ENCODE data around the gene TXNDC16.

Gene TXNDC16

DNA sequence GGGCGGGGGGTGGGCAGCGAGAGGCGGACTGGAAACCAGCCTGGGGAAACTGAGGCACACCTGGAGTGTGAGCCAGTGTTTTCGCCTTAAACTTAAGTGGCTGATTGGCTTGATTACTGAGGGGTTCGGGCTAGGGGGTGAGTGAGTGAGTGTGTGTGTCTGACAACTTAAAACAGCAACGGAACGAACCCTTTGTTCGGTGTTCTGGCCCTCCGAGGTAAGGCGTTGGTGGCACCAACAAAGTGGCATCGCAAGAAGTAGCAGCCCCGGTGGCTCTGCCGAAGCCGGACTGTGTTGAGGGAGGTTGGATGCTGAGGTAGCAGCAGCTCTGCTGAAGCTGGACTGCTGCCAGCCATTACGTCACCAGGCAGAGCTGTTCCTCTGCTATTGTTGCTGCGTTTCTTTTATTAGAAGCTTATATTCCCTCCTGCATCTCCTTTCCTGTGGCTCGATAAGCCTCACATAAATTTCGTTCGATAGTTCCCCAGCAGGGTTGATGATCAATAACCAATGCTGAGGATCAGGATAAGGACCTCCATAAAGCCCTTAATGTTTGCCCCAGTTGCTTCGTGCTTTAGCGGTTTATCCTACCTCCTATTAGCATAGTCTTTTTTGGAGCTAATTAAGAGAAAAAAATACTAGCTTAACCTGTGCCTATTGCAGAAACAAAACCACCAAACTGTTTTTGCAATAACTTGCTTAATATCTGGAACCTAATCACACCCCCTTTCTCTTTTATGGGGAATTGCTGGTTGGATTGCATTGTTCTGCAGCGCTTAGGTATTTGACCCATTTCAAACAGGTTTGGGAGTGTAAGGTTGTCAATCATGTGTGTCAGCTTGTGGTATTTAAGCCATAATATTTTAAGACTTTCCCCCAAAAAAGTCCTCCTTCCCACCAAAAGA, 1.6 kb upstream of the TXNDC16 start:
- TF ChIP-seq JUND (IDR thresholded peaks at IDR 0.05; ENCODE audit: low read depth) = no peak
- in situ Hi-C loops (cut with HindIII; ENCODE audit: low pct_unique_long_range_greater_than_20kb, low sequenced_read_pairs) = no loop called here
- DNase-seq (ENCODE audit: low read depth in 1 of 2, low spot score in 1 of 2) = peak; percentile 61 to 92

DNA sequence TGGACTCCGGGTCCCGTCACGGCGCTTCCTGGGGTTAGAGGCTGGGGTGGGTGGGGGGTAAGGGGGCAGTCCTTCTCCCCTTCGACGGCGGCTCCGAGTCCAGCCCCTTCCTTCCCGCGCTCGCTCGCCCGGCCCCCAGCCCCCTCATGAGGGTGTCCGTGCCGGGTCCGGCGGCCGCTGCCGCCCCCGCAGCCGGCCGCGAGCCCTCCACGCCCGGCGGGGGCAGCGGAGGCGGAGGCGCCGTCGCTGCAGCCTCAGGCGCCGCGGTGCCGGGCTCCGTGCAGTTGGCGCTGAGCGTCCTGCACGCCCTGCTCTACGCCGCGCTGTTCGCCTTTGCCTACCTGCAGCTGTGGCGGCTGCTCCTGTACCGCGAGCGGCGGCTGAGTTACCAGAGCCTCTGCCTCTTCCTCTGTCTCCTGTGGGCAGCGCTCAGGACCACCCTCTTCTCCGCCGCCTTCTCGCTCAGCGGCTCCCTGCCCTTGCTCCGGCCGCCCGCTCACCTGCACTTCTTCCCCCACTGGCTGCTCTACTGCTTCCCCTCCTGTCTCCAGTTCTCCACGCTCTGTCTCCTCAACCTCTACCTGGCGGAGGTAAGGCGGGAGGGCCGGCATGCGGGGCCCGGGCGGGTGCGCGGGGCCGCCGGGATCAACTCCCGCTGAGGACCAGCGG, 831 bp upstream of the TXNDC16 start:
- in situ Hi-C loops (cut with HindIII; ENCODE audit: low pct_unique_long_range_greater_than_20kb, low sequenced_read_pairs) = no loop called here
- DNase-seq (ENCODE audit: low read depth in 1 of 2, low spot score in 1 of 2) = peak; percentile 42 to 52

DNA sequence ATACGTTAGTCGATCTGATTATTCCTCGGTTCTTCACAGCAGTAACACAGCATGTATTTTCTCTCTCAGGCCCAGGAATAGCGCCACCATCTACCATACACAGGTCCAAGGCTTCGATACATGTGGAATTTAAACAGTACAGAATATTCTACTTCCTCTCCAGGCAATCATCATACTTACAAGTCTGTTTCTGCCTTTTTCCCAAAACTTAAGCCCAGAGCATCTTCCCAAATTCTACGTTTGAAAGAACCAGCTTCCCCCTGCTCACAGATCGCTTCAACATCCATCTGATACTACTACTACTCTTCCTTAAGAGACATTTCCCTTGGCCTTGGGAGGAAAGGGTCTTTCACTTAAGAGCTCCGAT, 626 bp downstream of the TXNDC16 start:
- TF ChIP-seq JUND (IDR thresholded peaks at IDR 0.05; ENCODE audit: low read depth) = no peak
- in situ Hi-C loops (cut with HindIII; ENCODE audit: low pct_unique_long_range_greater_than_20kb, low sequenced_read_pairs) = no loop called here
- DNase-seq (ENCODE audit: low read depth in 1 of 2, low spot score in 1 of 2) = peak; percentile 41 to 68

More for the DNA sequence above, 831 bp upstream of the TXNDC16 start:
- TF ChIP-seq JUND (IDR thresholded peaks at IDR 0.05; ENCODE audit: low read depth) = no peak

DNA sequence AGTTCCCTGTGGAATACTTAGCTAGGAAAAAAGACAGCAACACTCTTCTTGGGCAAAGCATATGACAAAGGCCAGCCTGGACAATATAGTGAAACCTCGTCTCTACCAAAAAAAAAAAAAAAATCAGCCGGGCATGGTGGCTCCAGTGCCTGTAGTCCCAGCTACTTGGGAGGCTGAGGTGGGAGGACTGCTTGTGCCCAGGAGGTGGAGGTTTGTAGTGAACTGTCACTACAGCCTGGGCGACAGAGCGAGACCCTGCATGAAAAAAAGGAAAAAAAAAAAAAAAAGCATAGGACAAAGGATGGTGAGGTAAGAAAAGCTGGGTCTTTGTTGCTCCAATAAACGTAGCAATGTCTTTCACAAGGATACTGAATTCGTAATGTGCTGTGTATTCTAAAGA, 1.1 kb downstream of the TXNDC16 start:
- in situ Hi-C loops (cut with HindIII; ENCODE audit: low pct_unique_long_range_greater_than_20kb, low sequenced_read_pairs) = no loop called here
- no peak for DNase-seq (ENCODE audit: low read depth in 1 of 2, low spot score in 1 of 2)
- no peak for TF ChIP-seq JUND (IDR thresholded peaks at IDR 0.05; ENCODE audit: low read depth)

DNA sequence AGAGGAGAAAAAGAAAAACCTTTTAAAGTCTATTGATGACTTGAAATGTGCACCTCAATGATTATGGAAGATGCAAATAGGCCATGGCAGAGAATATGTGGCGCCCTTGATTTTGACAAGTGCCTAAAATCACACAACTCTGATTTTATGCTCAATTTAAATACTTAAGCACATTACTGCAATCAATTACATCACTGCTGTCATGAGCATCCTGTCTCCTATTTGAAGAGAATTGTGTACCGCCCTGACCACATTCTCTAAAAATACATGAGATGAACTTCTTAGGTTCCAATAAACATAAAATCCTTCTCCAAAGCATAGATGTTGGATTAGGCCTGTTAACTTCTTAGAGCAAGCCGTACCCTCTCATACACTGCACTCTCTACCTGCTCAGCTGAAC, 1.6 kb downstream of the TXNDC16 start:
- TF ChIP-seq JUND (IDR thresholded peaks at IDR 0.05; ENCODE audit: low read depth) = no peak
- in situ Hi-C loops (cut with HindIII; ENCODE audit: low pct_unique_long_range_greater_than_20kb, low sequenced_read_pairs) = no loop called here
- no peak for DNase-seq (ENCODE audit: low read depth in 1 of 2, low spot score in 1 of 2)

DNA sequence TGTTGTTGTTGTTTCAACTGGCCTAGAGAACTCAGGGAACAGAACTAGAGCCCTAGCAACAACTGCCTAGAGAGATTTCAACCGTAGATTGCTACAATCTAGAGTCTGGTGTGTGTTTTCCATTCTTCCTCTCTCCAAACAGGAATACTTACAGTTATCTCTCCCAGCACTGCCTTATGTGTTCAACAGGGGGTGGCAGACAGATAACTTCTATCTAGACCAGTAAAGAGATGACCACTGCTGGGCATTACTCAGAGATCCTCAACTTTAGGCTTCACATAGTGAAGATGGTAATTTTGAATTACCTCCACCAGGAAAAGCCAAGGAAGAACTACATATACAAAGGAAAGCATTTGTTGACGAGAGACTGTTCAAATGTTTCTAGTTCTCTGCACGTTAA, 4.8 kb downstream of the TXNDC16 start:
- in situ Hi-C loops (cut with HindIII; ENCODE audit: low pct_unique_long_range_greater_than_20kb, low sequenced_read_pairs) = no loop called here
- TF ChIP-seq JUND (IDR thresholded peaks at IDR 0.05; ENCODE audit: low read depth) = no peak
- no peak for DNase-seq (ENCODE audit: low read depth in 1 of 2, low spot score in 1 of 2)

DNA sequence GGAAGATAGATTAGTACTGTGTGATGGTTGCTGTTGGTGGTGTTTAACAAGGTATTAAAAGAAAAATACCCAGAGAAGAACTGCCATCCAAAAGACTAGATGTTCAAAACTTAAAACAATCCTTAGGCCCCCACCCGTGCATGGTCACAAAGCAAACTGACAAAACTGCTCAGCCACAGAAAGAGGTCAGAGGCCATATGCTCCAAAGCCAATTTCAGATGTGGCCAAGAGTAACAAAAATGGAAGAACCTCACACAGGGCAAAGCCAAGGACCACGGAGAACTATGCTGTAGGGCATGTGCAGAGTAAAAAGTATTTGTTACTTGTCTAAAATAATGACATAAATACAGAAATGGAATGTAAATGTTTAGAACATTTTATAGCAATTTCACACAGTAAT, 5.3 kb downstream of the TXNDC16 start:
- no peak for TF ChIP-seq JUND (IDR thresholded peaks at IDR 0.05; ENCODE audit: low read depth)
- in situ Hi-C loops (cut with HindIII; ENCODE audit: low pct_unique_long_range_greater_than_20kb, low sequenced_read_pairs) = no loop called here

DNA sequence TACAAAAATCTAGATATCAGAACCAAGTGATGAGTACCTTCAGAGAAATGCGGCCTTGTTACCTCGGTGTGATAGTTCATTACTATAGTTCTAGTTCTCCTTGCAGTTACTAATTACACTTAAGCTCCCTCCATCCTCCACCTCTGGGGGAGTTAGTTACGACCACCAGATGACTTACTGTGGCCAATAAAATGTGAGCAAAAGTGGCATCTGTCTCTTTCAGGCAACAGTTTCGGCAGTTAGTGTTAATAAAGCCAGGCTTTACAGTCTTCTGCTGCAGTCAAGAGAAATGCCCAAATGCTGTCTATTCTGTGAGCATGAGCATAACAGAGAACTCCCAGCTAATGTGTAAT, 6.0 kb downstream of the TXNDC16 start:
- TF ChIP-seq JUND (IDR thresholded peaks at IDR 0.05; ENCODE audit: low read depth) = no peak
- in situ Hi-C loops (cut with HindIII; ENCODE audit: low pct_unique_long_range_greater_than_20kb, low sequenced_read_pairs) = no loop called here
- no peak for DNase-seq (ENCODE audit: low read depth in 1 of 2, low spot score in 1 of 2)

More for the DNA sequence above, 5.3 kb downstream of the TXNDC16 start:
- no peak for DNase-seq (ENCODE audit: low read depth in 1 of 2, low spot score in 1 of 2)

DNA sequence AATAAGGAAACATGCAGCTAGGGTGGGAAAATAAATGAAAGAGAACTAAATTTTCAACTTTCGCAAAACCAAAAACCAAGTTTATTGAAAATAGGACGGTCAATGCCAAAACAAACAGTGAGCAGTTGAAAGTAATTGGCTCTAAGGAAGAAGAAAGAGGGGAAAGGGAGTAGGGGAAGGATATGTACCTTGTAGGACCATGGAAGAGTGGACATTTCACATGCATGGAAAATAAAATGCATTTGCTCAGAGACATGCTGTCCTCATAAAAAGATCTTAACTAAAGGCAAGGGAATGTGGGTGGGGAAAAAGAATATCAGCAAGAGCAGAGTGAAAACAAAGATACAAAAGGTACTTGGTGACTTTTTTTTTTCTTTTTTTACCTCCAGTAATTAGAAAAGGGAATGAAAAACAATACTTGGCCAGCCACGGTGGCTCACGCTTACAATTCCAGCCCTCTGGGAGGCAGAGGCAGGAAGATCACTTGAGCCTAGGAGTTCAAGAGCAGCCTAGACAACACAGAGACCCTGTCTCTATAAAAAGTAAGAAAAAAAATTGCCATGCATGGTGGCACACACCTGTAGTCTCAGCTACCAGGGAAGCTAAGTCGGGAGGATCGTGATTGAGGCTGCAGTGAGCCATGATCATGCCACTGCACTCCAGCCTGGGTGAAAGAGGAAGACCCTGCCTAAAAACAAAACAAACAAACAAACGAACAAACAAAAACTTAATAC, 6.6 kb downstream of the TXNDC16 start:
- TF ChIP-seq JUND (IDR thresholded peaks at IDR 0.05; ENCODE audit: low read depth) = no peak
- in situ Hi-C loops (cut with HindIII; ENCODE audit: low pct_unique_long_range_greater_than_20kb, low sequenced_read_pairs) = no loop called here
- no peak for DNase-seq (ENCODE audit: low read depth in 1 of 2, low spot score in 1 of 2)

DNA sequence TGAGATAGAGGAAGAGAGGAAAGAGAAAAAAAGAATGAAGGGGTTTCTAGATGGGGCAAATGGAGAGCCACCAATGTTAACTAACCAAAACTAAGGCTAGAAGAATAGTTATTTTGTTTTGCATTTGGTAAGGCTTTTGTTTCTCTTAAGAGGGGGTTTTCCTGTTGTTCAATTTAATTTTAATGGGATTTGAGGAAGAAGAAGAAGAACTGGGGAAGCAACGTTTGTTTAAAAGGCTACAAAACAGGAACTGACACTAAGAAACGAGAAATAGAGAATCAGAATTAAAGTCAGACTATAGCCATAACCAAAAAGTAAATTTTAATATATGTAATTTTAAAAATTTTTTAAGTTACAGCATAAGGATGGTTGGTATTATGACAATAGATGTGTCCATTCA, 13.7 kb downstream of the TXNDC16 start:
- TF ChIP-seq JUND (IDR thresholded peaks at IDR 0.05; ENCODE audit: low read depth) = no peak
- in situ Hi-C loops (cut with HindIII; ENCODE audit: low pct_unique_long_range_greater_than_20kb, low sequenced_read_pairs) = no loop called here
- no peak for DNase-seq (ENCODE audit: low read depth in 1 of 2, low spot score in 1 of 2)

DNA sequence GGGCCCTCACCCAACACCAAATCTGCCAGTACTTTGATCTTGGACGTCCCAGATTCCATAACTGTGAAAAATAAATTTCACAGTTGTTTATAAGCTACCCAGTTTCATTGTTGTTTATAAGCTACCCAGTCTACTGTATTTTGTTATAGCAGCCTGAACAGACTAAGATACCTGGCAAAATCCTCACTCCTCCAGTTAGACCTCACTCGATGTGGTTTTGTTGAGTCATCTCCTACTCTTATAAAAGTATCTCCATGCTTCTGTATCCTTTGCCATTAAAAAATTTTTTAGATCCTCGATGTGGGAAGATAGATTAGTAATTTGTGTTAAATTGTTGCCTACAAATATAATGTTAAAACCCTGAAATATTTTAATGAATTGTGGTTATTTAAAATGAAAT, 16.0 kb downstream of the TXNDC16 start:
- in situ Hi-C loops (cut with HindIII; ENCODE audit: low pct_unique_long_range_greater_than_20kb, low sequenced_read_pairs) = no loop called here
- TF ChIP-seq JUND (IDR thresholded peaks at IDR 0.05; ENCODE audit: low read depth) = no peak
- DNase-seq (ENCODE audit: low read depth in 1 of 2, low spot score in 1 of 2) = no peak

DNA sequence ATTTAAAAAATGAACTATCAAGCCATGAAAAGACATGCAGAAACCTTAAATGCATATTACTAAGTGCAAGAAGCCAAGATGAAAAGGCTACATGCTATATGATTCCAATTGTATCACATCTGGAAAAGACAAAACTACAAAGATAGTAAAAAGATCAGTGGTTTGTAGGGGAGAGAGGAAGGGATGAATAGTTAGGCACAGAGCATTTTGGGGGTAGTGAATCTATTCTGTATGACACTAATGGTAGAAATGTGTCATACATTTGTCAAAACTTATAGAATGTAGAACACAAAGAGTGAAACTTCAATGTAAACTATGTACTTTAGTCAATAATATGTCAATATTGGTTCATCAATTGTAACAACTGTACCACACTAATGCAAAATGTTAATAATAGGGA, 20.8 kb downstream of the TXNDC16 start:
- TF ChIP-seq JUND (IDR thresholded peaks at IDR 0.05; ENCODE audit: low read depth) = no peak
- in situ Hi-C loops (cut with HindIII; ENCODE audit: low pct_unique_long_range_greater_than_20kb, low sequenced_read_pairs) = no loop called here
- no peak for DNase-seq (ENCODE audit: low read depth in 1 of 2, low spot score in 1 of 2)

DNA sequence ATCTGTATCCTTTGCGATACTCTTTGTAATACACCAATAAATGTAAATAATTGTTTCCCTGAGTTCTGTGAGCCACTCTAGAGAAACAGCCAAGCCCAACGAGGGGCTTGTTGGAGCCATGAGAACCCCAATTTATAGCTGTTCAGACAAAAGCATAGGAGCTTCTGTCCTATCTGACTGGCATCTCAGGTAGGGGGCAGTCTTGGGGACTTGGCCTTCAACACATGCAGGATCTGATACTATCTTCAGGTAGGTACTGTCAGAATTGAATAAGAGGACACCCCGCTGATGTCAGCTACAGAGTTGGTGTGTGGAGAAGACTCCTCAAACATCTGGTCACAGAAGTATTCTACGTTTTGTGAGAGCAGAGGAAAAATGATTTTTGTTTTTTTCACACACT, 25.3 kb downstream of the TXNDC16 start:
- no peak for DNase-seq (ENCODE audit: low read depth in 1 of 2, low spot score in 1 of 2)
- in situ Hi-C loops (cut with HindIII; ENCODE audit: low pct_unique_long_range_greater_than_20kb, low sequenced_read_pairs) = no loop called here
- TF ChIP-seq JUND (IDR thresholded peaks at IDR 0.05; ENCODE audit: low read depth) = no peak

Data from T47D (cell line).